Kidney (tissue), 14 donors: ENCODE data around the gene LITAFD. TPM values are rescaled to one million over a fixed set of nuclear protein-coding genes. Genes with fewer than 3 reads are reported as not detected.

ENCODE experiments used
- DNase-seq, 5 donors: peaks; one replicate each; pipeline ENCODE4 v3.0.0-alpha.2; 2013 to 2020
- FAIRE-seq: peaks from 2 replicates; lab custom pipeline; 2012; peaks lifted over from hg19 to GRCh38; lab: Jason Lieb, UNC
- H3K27ac ChIP-seq, 2 donors: one replicate each; pipeline ENCODE4 v1.7.0; 2013; ENCODE audit warnings: low read depth in 2 of 2, low read length in 2 of 2, inconsistent platforms in 1 of 2
- H3K27me3 ChIP-seq: one replicate; pipeline ENCODE4 v1.7.1; 2013; ENCODE audit warnings: low read length, inconsistent platforms; ENCODE audit not compliant: control insufficient read depth, insufficient read depth
- H3K36me3 ChIP-seq, 3 donors: one replicate each; pipeline versions ENCODE4 v1.7.0 to v1.7.1; 2013; ENCODE audit warnings: low read length in 3 of 3, control low read depth in 1 of 3, inconsistent platforms in 1 of 3; ENCODE audit not compliant: insufficient read depth in 3 of 3, control insufficient read depth in 2 of 3
- H3K4me1 ChIP-seq, 3 donors: one replicate each; pipeline versions ENCODE4 v1.7.0 to v1.7.1; 2013; ENCODE audit warnings: low read length in 3 of 3, inconsistent platforms in 1 of 3, low read depth in 1 of 3; ENCODE audit not compliant: control insufficient read depth in 2 of 3, insufficient read depth in 2 of 3
- H3K4me3 ChIP-seq, 3 donors: one replicate each; pipeline versions ENCODE4 v1.7.0 to v1.8.1; 2013; ENCODE audit warnings: low read length in 3 of 3, control low read depth in 1 of 3, inconsistent platforms in 1 of 3
- H3K9ac ChIP-seq, 3 donors: one replicate each; pipeline versions ENCODE4 v1.7.0 to v1.7.1; 2013; ENCODE audit warnings: low read length in 3 of 3, control low read depth in 1 of 3, inconsistent platforms in 1 of 3
- H3K9me3 ChIP-seq, 3 donors: one replicate each; pipeline versions ENCODE4 v1.7.0 to v1.7.1; 2013; ENCODE audit warnings: low read length in 3 of 3, control low read depth in 1 of 3, inconsistent platforms in 1 of 3; ENCODE audit not compliant: control insufficient read depth in 2 of 3, insufficient read depth in 1 of 3
- CTCF ChIP-seq: IDR thresholded peaks from 3 replicates; pipeline ENCODE4 v1.5.1; 2012; ENCODE audit warnings: mild to moderate bottlenecking, moderate library complexity, borderline replicate concordance; ENCODE audit not compliant: insufficient read depth; ENCODE audit errors: extremely low read depth
- intact Hi-C: fragments of 100-400 bp; cut with DNase I; formaldehyde crosslinking; loops from one replicate; pipeline ENCODE4 v1.11.1; 2022
- polyA plus RNA-seq: library from polyadenylated mRNA; stranded (reverse); fragments of 350-450 nt; fragmentation: Illumina TruSeq; extraction: RNeasy Lipid Tissue Mini Kit (QIAGEN cat#74804); gene quantifications from one replicate; pipeline ENCODE4 v1.2.3, GENCODE V29; 2014; ENCODE audit warnings: low read depth, low replicate concordance; ENCODE audit not compliant: insufficient read depth
- total RNA-seq: library from RNA; stranded (reverse); fragmentation: NEBNext Ultra II Directional; extraction: Animal tissue kit (Norgen Biotek cat#: 25700); gene quantifications from one replicate; pipeline ENCODE4 v1.2.1, GENCODE V29; 2021
- donor health status: control.
- donor health status: control.
- donor health status: control.
- donor health status: control.
- donor health status: control.
- donor health status: DM: yes; HTN: yes; CAD: no.
- donor health status: Normal renal cell carcinoma (clear cell type).

LITAFD gene
- total and polyA plus RNA-seq, 2 donors from 2014 or later = not detected

DNA sequence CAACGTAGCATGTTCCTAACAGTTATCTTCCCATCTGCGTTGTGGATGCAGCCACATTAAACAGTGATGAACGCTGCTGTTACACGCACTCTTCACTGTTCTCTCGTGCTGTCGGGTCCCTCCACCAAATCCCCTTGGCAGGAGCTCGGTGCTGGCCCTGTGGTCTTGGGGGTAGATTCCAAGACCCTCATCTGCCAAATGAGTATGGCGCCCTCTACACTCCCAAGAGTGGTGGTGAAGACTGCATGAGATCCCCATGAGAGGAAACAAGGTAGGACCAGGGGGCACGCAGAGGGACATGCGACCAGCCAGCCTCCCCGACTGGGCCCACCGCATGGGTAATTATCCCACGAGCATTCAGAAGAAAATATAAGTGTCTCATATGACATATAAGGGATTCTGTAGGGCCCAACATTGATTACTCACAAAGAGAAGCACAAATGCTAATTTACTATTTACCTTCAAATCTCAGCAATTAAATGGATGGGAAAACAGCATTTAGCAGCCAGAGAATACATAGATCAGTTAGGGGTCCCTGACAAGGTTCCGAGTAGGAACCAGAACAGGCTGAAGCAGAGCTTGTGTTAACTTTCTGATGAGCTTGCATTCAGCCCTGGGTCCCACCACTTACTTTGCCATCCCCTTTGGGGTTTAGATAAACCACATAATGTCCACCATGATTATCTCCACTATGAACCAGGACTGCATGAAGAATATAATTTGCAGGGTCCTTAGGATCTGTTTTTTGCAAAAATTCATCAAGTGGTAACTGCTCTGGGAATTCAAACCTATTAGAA, 23.8 kb downstream of the LITAFD start:
- no peaks in the 10 kb centered on the region for H3K4me1 ChIP-seq
- H3K27me3 ChIP-seq = no peaks in the 10 kb centered on the region
- H3K4me3 ChIP-seq = no peak overlapping the region
- H3K27ac ChIP-seq = no peak overlapping the region
- H3K9ac ChIP-seq = no peak overlapping the region
- no peak for FAIRE-seq
- intact Hi-C loops = no loop called here
- TF ChIP-seq CTCF = no peak
- DNase-seq = no peak
- H3K9me3 ChIP-seq = no peaks in the 10 kb centered on the region
- H3K36me3 ChIP-seq = peaks cover 12 to 59% (median 49%) of the 10 kb centered on the region in 3 donors

DNA sequence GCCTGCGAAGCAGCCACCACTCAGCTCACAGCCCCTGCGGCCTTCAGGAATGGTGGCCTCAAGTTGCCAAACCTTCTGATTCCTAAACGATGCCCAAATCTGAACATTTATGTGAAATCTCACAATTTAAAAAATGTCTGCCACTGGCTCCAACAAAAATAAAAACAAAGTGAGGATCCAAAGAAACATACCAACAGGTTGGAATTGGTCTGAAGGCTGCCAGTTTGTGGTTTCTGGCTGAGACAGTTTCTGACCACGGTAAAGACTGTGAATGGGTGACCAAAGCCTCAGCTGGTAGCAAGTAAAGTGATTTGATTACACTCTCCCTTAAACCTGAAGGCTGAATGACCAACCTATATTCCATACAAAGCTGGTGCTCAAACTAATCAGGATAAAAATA, 24.9 kb downstream of the LITAFD start:
- no peak overlapping the region for H3K4me3 ChIP-seq
- no peaks in the 10 kb centered on the region for H3K9me3 ChIP-seq
- no peak for TF ChIP-seq CTCF
- no peak for FAIRE-seq
- no peak overlapping the region for H3K9ac ChIP-seq
- intact Hi-C loops = no loop called here
- H3K4me1 ChIP-seq = no peaks in the 10 kb centered on the region
- H3K27me3 ChIP-seq = no peaks in the 10 kb centered on the region
- H3K36me3 ChIP-seq = peaks cover 12 to 59% (median 45%) of the 10 kb centered on the region in 3 donors
- DNase-seq = no peak
- no peak overlapping the region for H3K27ac ChIP-seq

DNA sequence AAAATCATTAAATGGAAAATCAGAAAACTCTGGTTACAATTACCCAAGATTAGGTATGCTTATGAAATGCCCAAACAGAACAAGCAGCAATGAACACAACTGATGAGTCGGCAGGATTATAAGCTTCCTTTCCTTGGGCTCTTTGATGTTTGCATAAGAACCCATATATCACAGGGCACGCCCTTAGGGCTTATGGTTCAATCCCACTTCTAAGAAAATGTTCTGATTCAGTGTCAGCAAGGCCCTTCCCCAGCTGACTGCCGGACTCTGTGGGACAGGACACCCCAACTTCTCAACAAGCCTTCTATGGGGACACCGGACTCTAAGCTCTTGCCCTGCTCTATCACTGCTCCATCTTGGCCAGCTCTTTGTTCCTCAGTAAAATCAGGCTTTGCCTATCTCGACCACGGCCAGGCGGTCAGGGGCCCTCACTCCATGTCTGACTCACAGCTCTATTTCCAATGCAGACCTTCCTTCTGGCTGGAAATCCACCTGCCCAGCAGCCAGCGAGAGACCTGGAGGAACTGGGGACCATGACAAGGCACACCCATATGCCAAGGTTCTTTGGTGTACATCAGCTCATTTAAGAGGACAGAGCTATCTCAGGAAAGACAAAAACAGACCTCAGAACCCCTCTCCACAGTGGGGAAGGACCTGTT, 26.8 kb downstream of the LITAFD start:
- DNase-seq = no peak
- H3K27ac ChIP-seq = no peak overlapping the region
- H3K9ac ChIP-seq = no peak overlapping the region
- no peaks in the 10 kb centered on the region for H3K27me3 ChIP-seq
- peaks cover 12 to 52% (median 39%) of the 10 kb centered on the region in 3 donors for H3K36me3 ChIP-seq
- TF ChIP-seq CTCF = no peak
- H3K4me1 ChIP-seq = no peaks in the 10 kb centered on the region
- no peaks in the 10 kb centered on the region for H3K9me3 ChIP-seq
- intact Hi-C loops = no loop called here
- no peak for FAIRE-seq
- H3K4me3 ChIP-seq = no peak overlapping the region
